ENCODE data around the gene DAP.
A peak's percentile ranks its signal among the peaks of the same experiment; 100 is the strongest.
"Not testable (repeated sequence)": the region's sequence is repeated elsewhere in the genome, so short reads cannot be mapped to it uniquely, and the experiment has no call there.

Gene DAP

DNA sequence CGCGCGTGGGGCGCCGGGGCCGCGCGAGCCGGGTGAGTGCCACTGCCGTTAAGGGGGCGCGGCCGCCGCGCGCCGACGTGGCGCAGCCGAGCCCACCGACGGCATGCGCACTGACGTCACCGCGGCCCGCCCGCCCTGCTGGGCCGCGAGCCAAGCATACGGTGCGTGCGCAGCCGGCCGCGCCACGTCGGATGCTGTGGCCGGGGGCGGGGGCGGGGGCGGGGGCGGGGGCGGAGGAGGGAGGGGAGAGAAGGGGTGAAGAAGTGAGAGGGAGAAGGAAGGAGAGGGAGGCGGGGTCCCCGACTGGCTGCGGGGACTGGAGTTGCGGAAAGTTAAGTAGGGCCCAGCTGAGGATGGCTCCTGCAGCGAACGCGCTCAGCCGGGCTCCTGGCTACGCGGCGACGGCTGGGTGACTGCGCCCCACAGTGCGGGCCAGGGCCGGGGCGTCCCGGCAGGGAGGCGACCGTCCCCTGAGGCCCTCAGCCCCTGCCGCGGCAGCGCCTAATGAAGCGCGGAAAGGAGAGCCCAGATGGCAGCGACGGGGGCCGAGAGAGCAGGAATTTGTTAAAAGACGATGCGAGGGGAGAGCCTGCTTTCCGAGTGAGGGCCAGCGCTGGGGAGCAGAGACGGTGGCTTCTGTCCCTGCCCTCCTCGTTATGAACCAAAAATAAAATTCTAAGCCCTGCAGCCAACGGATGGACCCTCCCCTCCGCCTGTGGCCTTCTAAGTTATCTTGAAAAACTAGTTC is at the start of gene DAP:
TSS of gene DAP (minus strand) at position 50 of the 748 bp plus-strand sequence. CDS start 166 bp downstream, outside the sequence.
- DNase-seq = peak; percentile 87

DNA sequence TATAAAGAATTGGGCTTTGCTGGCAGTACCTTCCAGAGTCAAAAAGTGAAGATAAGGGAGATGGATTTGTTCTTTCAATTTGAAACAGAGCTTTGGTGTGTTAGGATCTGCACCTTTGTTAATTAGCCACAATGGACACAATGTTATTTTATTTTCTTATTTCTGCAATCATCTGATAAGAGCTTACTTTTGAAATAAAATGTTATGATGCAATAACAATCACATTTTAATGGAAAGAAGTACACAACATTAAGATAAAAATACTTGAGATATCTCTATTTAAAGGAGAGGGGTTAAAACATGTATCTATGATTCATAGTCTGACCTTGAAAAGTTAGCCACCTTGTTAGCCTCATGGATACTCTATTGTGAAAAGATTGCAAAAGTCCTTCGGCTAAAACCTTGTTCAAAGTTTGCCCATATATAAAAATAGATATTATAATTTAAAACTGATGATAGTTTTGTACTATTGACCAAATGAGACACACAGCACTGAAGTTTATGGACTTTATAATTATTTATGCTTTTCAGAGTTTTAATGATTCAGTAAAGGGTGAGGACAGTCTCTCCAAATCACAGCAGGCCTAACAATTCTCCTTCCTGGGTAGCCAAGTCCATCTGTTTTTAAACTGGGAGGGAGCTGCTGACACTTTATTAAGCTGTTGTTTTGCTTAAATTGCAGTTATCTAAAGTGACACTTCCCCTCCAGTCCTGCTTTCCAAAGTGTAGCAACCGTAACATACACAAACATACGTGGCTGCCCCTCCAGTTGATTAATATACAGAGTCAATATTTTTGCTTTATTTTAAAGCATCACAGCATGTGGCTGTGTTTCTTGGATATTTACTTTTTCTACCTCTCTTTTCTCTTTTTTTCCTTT is 47.6 kb upstream of the DAP start:
- DNase-seq = no peak

DNA sequence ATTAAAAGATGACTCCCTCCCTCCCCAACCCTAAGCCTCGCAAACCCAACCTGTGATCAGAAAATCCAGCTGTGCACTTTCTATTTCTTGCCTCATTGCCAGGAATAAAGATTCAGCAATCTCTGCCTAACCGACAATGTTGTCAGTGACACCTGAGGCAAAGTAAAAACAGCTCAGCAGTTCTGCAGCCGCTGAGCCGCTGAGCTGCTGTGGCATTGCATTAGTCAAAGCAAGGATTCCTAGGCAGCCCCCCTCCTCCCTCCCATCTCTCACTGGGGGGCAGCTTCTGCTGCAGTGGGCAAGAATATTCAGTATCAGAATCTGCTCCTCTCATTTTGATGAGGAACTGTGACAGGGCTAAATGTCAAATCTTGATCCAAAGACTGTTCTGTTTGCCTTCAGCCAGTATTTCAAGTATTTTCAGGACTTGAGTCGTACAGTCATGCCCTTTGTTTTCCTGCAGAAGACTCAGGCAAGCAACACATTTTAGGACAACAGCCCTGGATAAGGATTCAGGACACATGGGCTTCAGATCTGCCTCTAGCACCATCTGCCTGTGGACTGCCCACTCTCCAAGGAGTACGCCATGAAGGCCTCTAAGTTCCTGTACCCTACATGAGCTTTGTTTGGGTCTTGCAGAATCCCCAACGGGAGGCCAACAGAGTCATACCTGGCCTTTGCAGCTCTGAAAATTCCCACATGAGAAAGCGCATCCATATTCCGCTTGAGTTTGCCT is 41.1 kb upstream of the DAP start:
- no peak for DNase-seq

GRCh38 chr5:10800852-10801251 is 39.8 kb upstream of the DAP start:
- no peak for DNase-seq

DNA sequence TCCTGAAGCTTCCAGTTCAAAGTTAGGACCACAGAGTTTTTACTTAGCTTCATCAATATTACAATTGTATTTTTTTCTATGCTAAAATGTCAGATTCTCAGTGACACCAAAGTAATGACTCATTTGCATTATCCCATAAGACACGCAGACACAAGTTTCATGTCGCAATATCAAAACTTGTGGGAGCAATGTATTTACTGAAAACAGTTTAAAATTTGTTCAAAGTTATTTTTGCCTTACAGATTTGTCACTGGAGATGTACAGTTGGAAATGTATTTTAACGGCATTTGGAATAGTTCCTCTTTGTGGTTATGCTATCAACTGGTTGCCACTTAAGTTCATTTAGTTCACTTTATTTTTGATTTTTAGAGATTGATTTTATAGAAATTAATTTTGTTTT is 36.2 kb upstream of the DAP start:
- no peak for DNase-seq

DNA sequence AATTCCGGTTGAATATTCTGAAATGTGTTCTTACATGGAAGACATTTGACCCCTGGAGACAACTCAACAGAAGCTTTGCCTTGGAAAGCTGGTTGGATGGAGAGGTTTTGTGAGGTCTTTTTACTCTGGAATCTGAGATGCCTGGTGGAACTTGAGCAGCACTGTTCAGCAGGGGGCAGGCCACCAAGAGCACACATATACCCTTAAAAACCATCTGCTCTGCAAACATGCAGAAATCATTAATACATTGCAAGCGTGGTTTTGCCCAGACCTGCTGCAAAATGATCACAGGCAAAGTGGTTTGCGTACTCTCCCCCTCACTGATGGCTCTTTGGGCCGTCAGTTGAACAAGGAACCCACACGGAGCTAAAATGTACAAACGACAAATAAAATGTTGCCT is 32.8 kb upstream of the DAP start:
- DNase-seq = no peak

GRCh38 chr5:10792336-10792735 is 31.3 kb upstream of the DAP start:
- DNase-seq = no peak

DNA sequence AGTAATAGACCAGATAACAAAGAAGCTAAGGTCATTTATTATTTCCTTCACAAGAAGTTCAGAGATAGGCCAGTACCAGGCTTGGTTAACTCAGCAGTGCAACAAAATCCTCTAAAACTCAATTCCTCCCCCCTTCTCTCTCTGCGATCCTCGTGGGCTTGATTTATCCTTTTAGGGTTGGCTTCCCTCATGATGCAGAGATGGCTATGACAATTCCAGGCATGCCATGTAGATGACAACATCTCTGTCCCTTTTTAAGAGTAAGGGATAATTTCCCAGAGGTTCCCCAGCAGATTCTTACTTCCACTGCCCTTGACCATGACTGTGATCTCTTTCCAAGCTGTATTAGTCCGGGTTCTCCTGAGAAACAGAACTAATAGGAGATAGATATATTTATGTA is 28.7 kb upstream of the DAP start:
- no peak for DNase-seq

GRCh38 chr5:10789021-10789420 is 28.0 kb upstream of the DAP start:
- DNase-seq = no peak

DNA sequence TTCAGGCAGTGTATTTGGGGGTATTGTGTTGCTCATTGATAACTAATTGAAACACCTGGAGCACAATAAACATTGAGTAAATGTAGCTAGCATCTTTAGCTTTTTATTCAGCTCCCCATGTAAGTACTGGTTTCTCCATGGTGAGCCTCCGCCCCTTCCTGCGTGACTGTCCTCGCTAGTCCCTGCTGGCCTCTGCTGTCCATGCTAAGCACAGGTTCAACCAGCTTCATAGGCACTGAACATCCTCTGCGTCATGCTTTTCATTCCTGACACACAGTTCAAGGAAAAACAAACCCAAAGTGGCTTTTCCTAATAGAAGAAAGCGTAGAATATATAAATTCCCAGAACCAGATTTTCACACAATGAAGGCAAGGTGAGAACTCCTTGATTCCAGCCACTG is 27.3 kb upstream of the DAP start:
- DNase-seq = no peak

DNA sequence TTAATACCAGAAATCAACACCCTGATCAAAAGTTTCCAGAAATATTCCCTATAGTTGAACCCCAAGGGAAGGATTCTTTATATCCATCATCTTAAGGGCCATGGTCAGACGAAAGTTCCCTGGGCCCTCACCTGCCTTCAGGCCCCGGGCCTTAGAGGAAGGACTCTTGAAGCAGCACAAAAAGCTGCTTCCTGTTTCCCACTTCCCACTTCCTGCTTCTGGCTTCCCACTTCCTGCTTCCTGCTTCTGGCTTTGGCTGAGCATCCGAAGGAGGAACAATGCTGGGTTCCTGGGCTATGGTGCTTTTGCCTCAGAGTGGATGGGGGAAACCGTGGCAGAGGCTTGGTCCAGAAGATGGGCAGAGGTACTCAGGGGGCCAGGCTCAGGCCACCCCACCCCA is 25.8 kb upstream of the DAP start:
- no peak for DNase-seq

DNA sequence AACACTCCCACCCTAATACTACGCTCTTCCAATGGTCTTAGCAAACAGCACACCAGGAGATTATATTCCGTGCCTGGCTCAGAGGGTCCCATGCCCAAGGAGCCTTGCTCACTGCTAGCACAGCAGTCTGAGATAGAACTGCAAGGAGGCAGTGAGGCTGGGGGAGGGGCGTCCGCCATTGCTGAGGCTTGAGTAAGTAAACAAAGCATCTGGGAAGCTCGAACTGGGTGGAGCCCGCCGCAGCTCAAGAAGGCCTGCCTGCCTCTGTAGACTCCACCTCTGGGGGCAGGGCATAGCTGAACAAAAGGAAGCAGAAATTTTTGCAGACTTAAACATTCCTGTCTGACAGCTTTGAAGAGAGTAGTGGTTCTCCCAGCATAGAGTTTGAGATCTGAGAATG is 19.2 kb upstream of the DAP start:
- DNase-seq = not testable (repeated sequence)

- no peak for DNase-seq
These were observed 18.6 kb upstream of the DAP start for GRCh38 chr5:10779592-10779991.

DNA sequence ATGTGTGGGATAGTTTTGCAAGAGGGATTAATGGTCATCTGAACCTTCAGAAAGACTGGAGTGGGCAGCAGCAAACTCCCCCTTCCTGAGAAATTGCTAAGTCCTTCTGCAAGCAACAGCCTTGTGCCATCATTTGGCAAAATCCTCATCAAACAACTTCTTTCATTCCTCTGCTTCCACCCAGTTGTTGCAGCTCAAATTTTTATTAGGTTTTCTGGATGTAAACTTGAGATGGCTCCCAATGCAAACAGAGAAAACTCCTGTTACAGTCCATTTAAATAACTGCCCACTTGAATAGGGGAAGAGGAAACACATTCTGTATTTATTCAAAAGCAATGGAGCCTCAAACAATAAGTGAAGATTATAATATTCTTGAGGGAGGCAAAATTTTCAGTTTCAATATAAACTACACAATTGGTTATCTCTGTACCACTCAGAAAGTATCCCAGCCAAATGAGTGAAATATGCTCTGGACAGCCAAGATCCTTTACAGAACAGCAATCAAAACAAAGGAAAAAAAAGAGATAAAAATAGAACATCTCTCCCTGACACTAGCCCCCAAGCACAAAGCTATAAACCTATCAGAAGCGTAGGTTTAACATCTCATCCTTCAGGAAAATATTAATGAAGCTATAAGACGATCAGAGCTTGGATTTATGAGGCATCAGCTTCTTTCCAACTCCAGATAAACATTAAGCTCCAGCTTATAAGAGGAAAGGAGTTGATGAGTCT is 17.3 kb upstream of the DAP start:
- no peak for DNase-seq

- no peak for DNase-seq
These were observed 14.6 kb upstream of the DAP start for GRCh38 chr5:10775646-10776045.

DNA sequence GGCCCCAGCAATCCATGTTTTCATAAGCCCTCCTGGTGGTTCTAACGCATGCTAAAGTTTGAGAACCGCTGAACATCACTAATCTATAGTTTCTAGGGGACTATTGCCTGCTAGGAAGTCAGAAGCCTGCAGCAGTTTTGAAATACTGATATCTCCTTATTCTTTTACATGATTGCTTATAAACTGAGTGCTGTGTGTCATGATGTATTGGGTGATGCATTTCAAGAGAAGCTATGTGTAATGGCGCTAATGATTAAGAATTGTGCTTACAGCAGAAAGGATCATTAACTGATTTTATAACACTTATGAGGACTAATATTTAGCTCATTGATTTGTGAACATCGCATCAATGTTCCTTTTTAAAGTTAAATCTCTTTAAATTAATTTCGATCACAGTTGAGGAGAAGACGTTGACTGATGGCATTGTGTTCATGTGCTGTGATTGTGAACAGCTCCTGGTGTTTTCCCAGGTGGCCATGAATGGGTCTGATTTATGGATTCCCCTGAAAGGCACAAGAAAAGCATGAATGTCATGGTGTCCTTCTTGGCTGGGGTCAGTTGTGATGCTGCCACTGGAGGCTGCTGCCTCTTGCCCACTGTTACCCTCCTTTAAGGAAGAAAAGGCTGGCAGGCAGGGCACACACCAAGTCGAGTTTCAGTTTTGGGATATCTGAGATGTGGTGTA is 12.0 kb upstream of the DAP start:
- no peak for DNase-seq

- DNase-seq = no peak
These were observed 7.4 kb upstream of the DAP start for GRCh38 chr5:10768328-10768899.

DNA sequence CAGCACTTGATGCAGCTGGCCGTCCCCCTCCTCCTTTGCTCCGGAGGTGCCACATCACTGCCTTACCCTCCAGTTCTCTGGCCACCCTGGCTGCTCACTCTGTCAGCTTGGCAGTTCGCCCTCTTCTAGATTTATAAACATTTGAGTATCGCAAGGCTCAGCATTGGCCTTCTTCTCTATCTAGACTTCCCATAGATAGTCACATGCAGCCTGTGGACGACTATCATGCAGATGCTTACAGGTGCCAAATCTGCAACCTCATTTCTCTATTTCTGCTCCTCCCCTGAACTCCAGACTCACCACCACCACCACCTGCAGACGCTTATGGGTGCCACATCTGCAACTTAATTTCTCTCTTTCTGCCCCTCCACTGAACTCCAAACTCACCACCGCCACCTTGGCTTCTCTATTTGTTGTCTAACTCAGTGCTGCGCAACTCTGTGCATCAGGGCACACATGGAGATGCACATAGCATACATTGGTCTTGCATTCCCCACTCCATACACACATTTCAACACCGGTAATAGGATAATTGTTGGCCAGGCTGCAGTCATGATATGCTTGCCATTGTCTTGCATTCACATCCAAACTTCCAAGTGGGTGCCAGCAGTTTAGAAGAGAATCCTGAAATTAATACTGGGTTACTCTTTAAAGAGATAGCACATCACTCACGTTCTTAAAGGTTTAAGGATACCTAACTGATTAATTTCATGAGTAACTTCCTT is 1.9 kb upstream of the DAP start:
- DNase-seq = no peak

DNA sequence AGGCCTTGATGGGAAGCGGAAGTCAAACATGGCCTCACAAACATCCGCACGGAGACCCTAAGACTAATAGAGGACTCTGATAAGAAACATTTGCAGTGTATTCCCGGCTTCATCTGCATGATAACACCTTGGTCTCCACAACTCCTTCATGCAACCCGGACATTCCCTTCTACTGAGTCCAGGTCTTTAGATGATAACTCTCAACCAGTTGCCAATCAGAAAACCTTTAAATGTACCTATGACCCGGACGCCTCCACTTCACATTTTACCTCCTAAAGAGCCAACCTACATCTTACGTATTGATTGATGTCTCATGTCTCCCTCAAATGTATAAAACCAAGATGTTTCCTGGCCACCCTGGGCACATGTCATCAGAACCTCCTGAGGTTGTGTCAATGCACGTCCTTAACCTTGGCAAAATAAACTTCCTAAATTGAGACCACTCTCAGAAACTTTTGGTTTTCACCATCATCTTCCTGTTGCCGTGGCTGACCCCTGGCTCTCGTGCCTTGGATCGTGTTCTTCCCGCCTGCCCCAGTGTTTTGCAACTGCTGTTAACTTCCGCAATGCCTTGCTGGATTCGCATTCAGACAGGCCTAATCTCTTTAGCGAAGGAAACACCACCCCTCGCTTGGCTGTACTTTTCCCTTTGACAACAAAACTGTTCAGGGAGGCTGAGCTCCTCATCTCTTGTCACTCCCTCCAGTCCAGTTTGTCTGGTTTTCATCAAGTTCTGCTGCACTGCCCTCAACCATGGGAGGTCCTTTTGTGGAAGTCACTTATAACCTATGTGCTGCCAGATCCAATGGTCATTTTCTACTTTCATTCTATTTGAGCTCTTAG is 1.1 kb upstream of the DAP start:
- no peak for DNase-seq

DNA sequence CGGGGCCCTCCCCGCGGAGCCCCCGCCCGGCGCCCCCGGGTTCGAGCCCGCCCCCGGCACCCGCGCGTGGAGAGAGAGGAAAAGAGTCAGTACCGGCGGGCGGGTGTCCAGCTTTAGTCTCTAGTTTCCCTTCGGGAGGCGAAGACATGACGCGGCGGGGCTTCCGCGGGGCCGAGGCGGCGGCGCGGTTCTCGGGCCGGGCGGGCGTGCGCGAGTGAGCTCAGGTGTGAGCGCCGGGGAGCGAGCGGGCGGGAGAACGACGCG is 181 bp downstream of the DAP start:
- no peak for DNase-seq

All from activated CD4-positive, alpha-beta T cell treated with anti-CD3 and anti-CD28 coated beads, Interleukin-2, amount 50 U/mL, for 1 hour (primary cell).